SK-N-SH (cell line): ENCODE results near the gene ETV3L. TPM values are rescaled to one million over a fixed set of nuclear protein-coding genes. Genes with fewer than 3 reads are reported as not detected.

Experiments
- CTCF ChIA-PET: fragments of 300-600, 350-600 bp; formaldehyde crosslinking; extraction: SDS; loops from one replicate; lab custom pipeline; 2021; lab: Yijun Ruan, JAX
- POLR2A ChIA-PET: fragments of 350-600 bp; sonication (Branson Sonifier 250); formaldehyde crosslinking; extraction: SDS; loops from one replicate; lab custom pipeline; 2020; ENCODE audit warnings: antibody characterized with exemption, inconsistent platforms; lab: Yijun Ruan, JAX
- DNase-seq: peaks from one replicate; pipeline ENCODE4 v3.0.0; 2012
- H2AFZ ChIP-seq: fragments of 200-600 bp; sonication (generic); 2 replicates; pipeline ENCODE4 v1.8.1; 2016; ENCODE audit warnings: antibody characterized with exemption, mild to moderate bottlenecking, low read depth
- H3F3A ChIP-seq: fragments of 200-600 bp; sonication (generic); replicated peaks from 2 replicates; pipeline ENCODE3; 2016; ENCODE audit warnings: antibody characterized with exemption, mild to moderate bottlenecking; ENCODE audit not compliant: insufficient read depth
- H3K27ac ChIP-seq, 2 experiments: fragments of 200-500 bp in 1 of 2; fragments of 200-600 bp in 1 of 2; sonication (Bioruptor generic) in 1 of 2; sonication (generic), shearing (Covaris generic) in 1 of 2; 2 replicates each; pipeline versions ENCODE4 v1.5.1 to v1.6.1; 2014 to 2016; ENCODE audit warnings: low read depth in 2 of 2, inconsistent platforms in 1 of 2, low read length in 1 of 2, mild to moderate bottlenecking in 1 of 2, mixed read lengths in 1 of 2
- H3K27me3 ChIP-seq: fragments of 200-600 bp; sonication (generic), shearing (Covaris generic); 2 replicates; pipeline ENCODE4 v1.6.1; 2016; ENCODE audit warnings: mixed run types; ENCODE audit not compliant: insufficient read depth
- H3K36me3 ChIP-seq, 2 experiments: fragments of 200-500 bp in 1 of 2; fragments of 200-600 bp in 1 of 2; sonication (Bioruptor generic) in 1 of 2; sonication (generic) in 1 of 2; replicated peaks in 1 of 2; 2 replicates each; pipeline versions ENCODE3 to v1.5.1; 2014 to 2016; ENCODE audit warnings: low read length in 1 of 2, mild to moderate bottlenecking in 1 of 2; ENCODE audit not compliant: insufficient read depth in 2 of 2, control insufficient read depth in 1 of 2
- H3K4me1 ChIP-seq, 2 experiments: fragments of 200-500 bp in 1 of 2; fragments of 200-600 bp in 1 of 2; sonication (Bioruptor generic) in 1 of 2; sonication (generic), shearing (Covaris generic) in 1 of 2; 2 replicates each; pipeline versions ENCODE4 v1.5.1 to v1.6.1; 2014 to 2016; ENCODE audit warnings: low read depth in 1 of 2, low read length in 1 of 2, mixed run types in 1 of 2; ENCODE audit not compliant: insufficient read depth in 2 of 2, control insufficient read depth in 1 of 2
- H3K4me2 ChIP-seq: fragments of 200-600 bp; sonication (generic), shearing (Covaris generic); 2 replicates; pipeline ENCODE4 v1.6.1; 2017; ENCODE audit warnings: mixed run types
- H3K4me3 ChIP-seq, 2 experiments: fragments of 200-500 bp in 1 of 2; fragments of 200-600 bp in 1 of 2; sonication (Bioruptor generic) in 1 of 2; sonication (generic), shearing (Covaris generic) in 1 of 2; 2 replicates each; pipeline versions ENCODE4 v1.5.1 to v1.8.1; 2014 to 2016; ENCODE audit warnings: low read depth in 2 of 2, inconsistent platforms in 1 of 2, low read length in 1 of 2, mild to moderate bottlenecking in 1 of 2, mixed read lengths in 1 of 2, moderate library complexity in 1 of 2
- H3K79me2 ChIP-seq: fragments of 200-600 bp; sonication (generic); 2 replicates; pipeline ENCODE4 v1.8.1; 2017; ENCODE audit warnings: mild to moderate bottlenecking; ENCODE audit not compliant: insufficient read depth
- H3K9ac ChIP-seq: fragments of 200-600 bp; sonication (generic); 2 replicates; pipeline ENCODE4 v1.6.1; 2017; ENCODE audit warnings: mixed run types
- H3K9me2 ChIP-seq: fragments of 200-600 bp; sonication (generic); 2 replicates; pipeline ENCODE4 v1.6.1; 2017; ENCODE audit warnings: mixed run types
- H3K9me3 ChIP-seq: fragments of 200-600 bp; sonication (generic); 2 replicates; pipeline ENCODE4 v1.6.1; 2017; ENCODE audit warnings: mixed run types, mild to moderate bottlenecking, moderate library complexity
- H4K20me1 ChIP-seq: fragments of 200-600 bp; sonication (generic); 2 replicates; pipeline ENCODE4 v1.6.1; 2017; ENCODE audit warnings: mild to moderate bottlenecking, mixed run types; ENCODE audit not compliant: insufficient read depth
- CHD2 ChIP-seq: fragments of 150-350 bp; IDR thresholded peaks from 2 replicates; pipeline ENCODE4 v1.6.1; 2018; ENCODE audit warnings: low read length; ENCODE audit not compliant: partially characterized antibody
- ELF1 ChIP-seq: IDR thresholded peaks from 2 replicates; pipeline ENCODE4 v1.4.0; 2012
- EP300 ChIP-seq, 2 experiments: IDR thresholded peaks; 2 replicates each; pipeline versions ENCODE4 v1.4.0 to v1.6.1; 2012; ENCODE audit warnings: borderline replicate concordance in 1 of 2, low read depth in 1 of 2, low read length in 1 of 2
- EZH2phosphoT487 ChIP-seq: fragments of 200-600 bp; sonication (generic); IDR thresholded peaks from 2 replicates; pipeline ENCODE4 v1.6.1; 2017; ENCODE audit warnings: low read depth, mixed run types, mild to moderate bottlenecking, antibody characterized with exemption, moderate library complexity, borderline replicate concordance
- FOSL2 ChIP-seq: IDR thresholded peaks from 2 replicates; pipeline ENCODE4 v1.4.0; 2012; ENCODE audit warnings: low read depth, mild to moderate bottlenecking, moderate library complexity, borderline replicate concordance
- FOXM1 ChIP-seq: IDR thresholded peaks from 2 replicates; pipeline ENCODE4 v1.4.0; 2012; ENCODE audit warnings: low read depth, mild to moderate bottlenecking
- GABPA ChIP-seq: IDR thresholded peaks from 2 replicates; pipeline ENCODE4 v1.4.0; 2012; ENCODE audit warnings: low read depth, mild to moderate bottlenecking
- GATA2 ChIP-seq: sonication (generic); formaldehyde crosslinking; IDR thresholded peaks from 2 replicates; pipeline ENCODE4 v1.5.0; 2020; ENCODE audit warnings: mild to moderate bottlenecking, missing genetic modification reagents
- NFIC ChIP-seq: IDR thresholded peaks from 2 replicates; pipeline ENCODE4 v1.4.0; 2012; ENCODE audit warnings: borderline replicate concordance
- NRF1 ChIP-seq: IDR thresholded peaks from 2 replicates; pipeline ENCODE4 v1.6.1; 2012; ENCODE audit warnings: low read depth, mild to moderate bottlenecking, low read length
- POLR2AphosphoS5 ChIP-seq: IDR thresholded peaks from 2 replicates; pipeline ENCODE4 v1.6.1; 2012; ENCODE audit warnings: low read depth, low read length
- RAD21 ChIP-seq: IDR thresholded peaks from 2 replicates; pipeline ENCODE4 v1.6.1; 2012; ENCODE audit warnings: mild to moderate bottlenecking, low read length
- RCOR1 ChIP-seq: fragments of 150-350 bp; IDR thresholded peaks from 2 replicates; pipeline ENCODE4 v1.6.1; 2017; ENCODE audit warnings: antibody characterized with exemption, low read length
- RFX5 ChIP-seq: IDR thresholded peaks from 2 replicates; pipeline ENCODE4 v1.6.1; 2012; ENCODE audit warnings: mild to moderate bottlenecking, improper control_type of control experiment, low read length
- SIN3A ChIP-seq: IDR thresholded peaks from 2 replicates; pipeline ENCODE4 v1.6.1; 2012; ENCODE audit warnings: low read depth, mild to moderate bottlenecking, low read length, moderate library complexity, borderline replicate concordance
- SMC3 ChIP-seq: IDR thresholded peaks from 2 replicates; pipeline ENCODE4 v1.6.1; 2012; ENCODE audit warnings: low read depth, low read length, improper control_type of control experiment
- TAF1 ChIP-seq: IDR thresholded peaks from 2 replicates; pipeline ENCODE4 v1.6.1; 2012; ENCODE audit warnings: low read depth, mild to moderate bottlenecking, low read length, moderate library complexity, borderline replicate concordance
- TCF12 ChIP-seq: IDR thresholded peaks from 2 replicates; pipeline ENCODE4 v1.4.0; 2012
- TEAD4 ChIP-seq: IDR thresholded peaks from 2 replicates; pipeline ENCODE4 v1.4.0; 2012; ENCODE audit warnings: mild to moderate bottlenecking, borderline replicate concordance; ENCODE audit not compliant: insufficient read depth
- YY1 ChIP-seq: IDR thresholded peaks from 2 replicates; pipeline ENCODE4 v1.4.0; 2012; ENCODE audit warnings: low read depth, mild to moderate bottlenecking
- WGBS: methylation state at CpG from one replicate; pipeline ENCODE4 v1.1.6; 2017; ENCODE audit warnings: low lambda C conversion rate; 5-methylcytosine and 5-hydroxymethylcytosine counted together
- polyA plus RNA-seq, 3 experiments: library from polyadenylated mRNA; depleted of rRNA; stranded (reverse); fragments of >200 nt; gene quantifications; 2 replicates each; pipeline ENCODE4 v1.2.3, GENCODE V29; 2012
- TF ChIP-seq, protein P1 (sequence below): IDR thresholded peaks from 2 replicates; pipeline ENCODE4 v1.6.1; 2012; ENCODE audit warnings: mild to moderate bottlenecking, low read depth, low read length, moderate library complexity
- TF ChIP-seq, protein P2 (sequence below): IDR thresholded peaks from 2 replicates; pipeline ENCODE4 v1.4.0; 2012; ENCODE audit warnings: low read depth, borderline replicate concordance
- TF ChIP-seq, protein P3 (sequence below): fragments of 150-350 bp; IDR thresholded peaks from 2 replicates; pipeline ENCODE4 v1.6.1; 2016; ENCODE audit warnings: mild to moderate bottlenecking, low read depth, low read length
- TF ChIP-seq, protein P4 (sequence below): fragments of 150-350 bp; IDR thresholded peaks from 2 replicates; pipeline ENCODE4 v1.6.1; 2017; ENCODE audit warnings: antibody characterized with exemption, low read length, low read depth, borderline replicate concordance

The ETV3L gene
- polyA plus RNA-seq, 1 of the 3 experiments (the other 2 are of a cell fraction) = not detected

DNA sequence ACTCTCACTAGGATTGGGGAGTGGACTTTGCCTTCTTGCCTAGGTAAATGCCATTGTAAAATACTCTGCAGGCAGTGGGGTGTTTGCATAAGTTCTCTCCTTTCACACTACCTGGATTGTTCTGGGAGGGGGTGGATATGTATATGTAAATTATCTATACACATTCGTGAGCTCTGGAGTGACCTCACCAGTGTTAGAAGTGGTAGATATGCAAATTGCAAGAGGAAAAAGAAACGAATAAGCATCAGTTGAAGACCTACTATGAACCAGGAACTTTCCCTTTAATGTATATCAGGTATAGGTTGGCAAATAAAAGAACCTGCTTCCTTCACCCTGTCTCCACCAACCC lies 52.6 kb downstream of the ETV3L start:
- CTCF ChIA-PET = interaction anchor here (0.5 to 1.5 kb wide), 2 partner anchors 109 to 1109 kb away, joined by 3 to 6 read pairs; no protein-coding TSS in a partner anchor

DNA sequence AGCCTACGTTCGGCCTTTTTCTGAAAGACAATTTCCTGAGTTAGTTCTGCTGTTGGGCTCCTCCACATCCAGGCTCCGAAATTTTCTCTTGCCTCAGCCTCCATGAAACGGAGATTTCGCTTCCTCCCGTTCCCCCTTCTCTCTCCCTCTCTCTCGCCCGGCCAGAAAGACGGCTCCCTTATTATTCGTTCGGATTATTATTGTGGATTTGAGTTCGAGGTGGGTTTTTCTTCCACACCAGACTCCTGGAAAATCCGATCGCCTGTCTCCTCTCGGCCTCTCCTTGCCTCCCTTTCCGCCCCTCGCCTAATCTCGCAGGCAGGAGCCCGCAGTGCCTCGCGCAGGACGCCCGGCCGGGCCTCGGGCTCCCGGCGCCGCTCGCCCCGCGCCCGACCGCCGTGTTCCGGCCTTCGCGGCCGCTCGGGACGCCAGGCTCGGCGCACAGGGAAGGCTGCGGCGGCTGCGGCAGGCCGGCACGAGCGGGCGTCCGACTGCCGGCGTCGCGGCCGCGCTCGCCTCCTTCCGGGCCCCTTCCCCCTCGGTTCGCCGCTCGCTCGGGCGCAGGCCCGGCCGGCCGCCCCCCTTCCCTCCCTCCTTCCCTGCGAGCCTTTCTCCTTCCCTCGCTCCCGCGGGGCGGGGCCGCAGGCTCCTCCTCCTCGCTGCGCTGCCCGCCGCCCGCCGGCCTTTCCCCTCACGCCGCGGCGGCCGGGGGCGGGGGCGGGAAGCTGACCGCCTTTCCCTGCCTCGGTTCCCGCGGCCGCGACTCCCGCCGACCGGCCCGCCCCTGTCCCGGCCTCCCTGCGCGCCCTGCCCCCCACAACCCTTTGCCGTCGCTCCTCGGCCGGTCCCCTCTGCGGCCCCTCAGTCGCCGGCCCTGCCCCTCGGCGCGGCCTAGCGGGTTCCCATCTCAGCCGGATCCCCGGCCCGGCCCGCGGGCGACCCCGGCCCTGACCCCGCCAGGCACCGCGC lies 54.1 kb downstream of the ETV3L start, which contains the start of gene ARHGEF11:
Gene ARHGEF11 (minus strand): TSS at position 493 of the 969 bp plus-strand sequence. CDS start 1,412 bp downstream, outside the sequence.
- H3K79me2 ChIP-seq = peaks cover 46% of the 10 kb centered on the region
- peaks cover 41% of the 10 kb centered on the region for H4K20me1 ChIP-seq
- peaks cover 9% of the 10 kb centered on the region for H3F3A ChIP-seq
- peak; percentile 97 for DNase-seq
- H3K9ac ChIP-seq = peak within 1 kb of the TSS; percentile 96
- peak within 1 kb of the TSS; percentile 88 for H3K4me2 ChIP-seq
- WGBS = 1% methylated on average over 59 of the region's 120 CpGs
- H3K9me3 ChIP-seq = no peaks in the 10 kb centered on the region
- POLR2A ChIA-PET = interaction anchor here (0.6 kb wide), 2 partner anchors 35 to 82 kb away, joined by 3 read pairs; no protein-coding TSS in a partner anchor
- CTCF ChIA-PET = interaction anchor here (1.5 kb wide), 1 partner anchor 110 kb away, joined by 6 read pairs; no protein-coding TSS in a partner anchor
- peak within 1 kb of the TSS; percentile 93 for H2AFZ ChIP-seq
- H3K9me2 ChIP-seq = no peaks in the 10 kb centered on the region
- H3K4me3 ChIP-seq = peak within 1 kb of the TSS; percentile 66 to 90
- peak within 1 kb of the TSS; percentile 69 to 84 for H3K27ac ChIP-seq
- no peaks in the 10 kb centered on the region for H3K27me3 ChIP-seq
- H3K4me1 ChIP-seq = peaks cover 15 to 30% of the 10 kb centered on the region in 2 experiments
- peaks cover 0 to 10% of the 10 kb centered on the region in 2 experiments for H3K36me3 ChIP-seq
- no peak for TF ChIP-seq CHD2
- TF ChIP-seq EP300 (IDR thresholded peaks at IDR 0.05; ENCODE audit: borderline replicate concordance in 1 of 2, low read depth in 1 of 2, low read length in 1 of 2) = no peak
- TF ChIP-seq POLR2AphosphoS5 = peak; percentile 58; the same call in 1 of the 2 replicates
- TF ChIP-seq TEAD4 = no peak
- no peak for TF ChIP-seq EZH2phosphoT487
- TF ChIP-seq, protein P1, sequence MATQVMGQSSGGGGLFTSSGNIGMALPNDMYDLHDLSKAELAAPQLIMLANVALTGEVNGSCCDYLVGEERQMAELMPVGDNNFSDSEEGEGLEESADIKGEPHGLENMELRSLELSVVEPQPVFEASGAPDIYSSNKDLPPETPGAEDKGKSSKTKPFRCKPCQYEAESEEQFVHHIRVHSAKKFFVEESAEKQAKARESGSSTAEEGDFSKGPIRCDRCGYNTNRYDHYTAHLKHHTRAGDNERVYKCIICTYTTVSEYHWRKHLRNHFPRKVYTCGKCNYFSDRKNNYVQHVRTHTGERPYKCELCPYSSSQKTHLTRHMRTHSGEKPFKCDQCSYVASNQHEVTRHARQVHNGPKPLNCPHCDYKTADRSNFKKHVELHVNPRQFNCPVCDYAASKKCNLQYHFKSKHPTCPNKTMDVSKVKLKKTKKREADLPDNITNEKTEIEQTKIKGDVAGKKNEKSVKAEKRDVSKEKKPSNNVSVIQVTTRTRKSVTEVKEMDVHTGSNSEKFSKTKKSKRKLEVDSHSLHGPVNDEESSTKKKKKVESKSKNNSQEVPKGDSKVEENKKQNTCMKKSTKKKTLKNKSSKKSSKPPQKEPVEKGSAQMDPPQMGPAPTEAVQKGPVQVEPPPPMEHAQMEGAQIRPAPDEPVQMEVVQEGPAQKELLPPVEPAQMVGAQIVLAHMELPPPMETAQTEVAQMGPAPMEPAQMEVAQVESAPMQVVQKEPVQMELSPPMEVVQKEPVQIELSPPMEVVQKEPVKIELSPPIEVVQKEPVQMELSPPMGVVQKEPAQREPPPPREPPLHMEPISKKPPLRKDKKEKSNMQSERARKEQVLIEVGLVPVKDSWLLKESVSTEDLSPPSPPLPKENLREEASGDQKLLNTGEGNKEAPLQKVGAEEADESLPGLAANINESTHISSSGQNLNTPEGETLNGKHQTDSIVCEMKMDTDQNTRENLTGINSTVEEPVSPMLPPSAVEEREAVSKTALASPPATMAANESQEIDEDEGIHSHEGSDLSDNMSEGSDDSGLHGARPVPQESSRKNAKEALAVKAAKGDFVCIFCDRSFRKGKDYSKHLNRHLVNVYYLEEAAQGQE = no peak
- no peak for TF ChIP-seq RFX5
- TF ChIP-seq, protein P2, sequence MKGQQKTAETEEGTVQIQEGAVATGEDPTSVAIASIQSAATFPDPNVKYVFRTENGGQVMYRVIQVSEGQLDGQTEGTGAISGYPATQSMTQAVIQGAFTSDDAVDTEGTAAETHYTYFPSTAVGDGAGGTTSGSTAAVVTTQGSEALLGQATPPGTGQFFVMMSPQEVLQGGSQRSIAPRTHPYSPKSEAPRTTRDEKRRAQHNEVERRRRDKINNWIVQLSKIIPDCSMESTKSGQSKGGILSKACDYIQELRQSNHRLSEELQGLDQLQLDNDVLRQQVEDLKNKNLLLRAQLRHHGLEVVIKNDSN = no peak
- TF ChIP-seq RCOR1 = no peak
- no peak for TF ChIP-seq NFIC
- TF ChIP-seq RAD21 = no peak
- TF ChIP-seq, protein P3, sequence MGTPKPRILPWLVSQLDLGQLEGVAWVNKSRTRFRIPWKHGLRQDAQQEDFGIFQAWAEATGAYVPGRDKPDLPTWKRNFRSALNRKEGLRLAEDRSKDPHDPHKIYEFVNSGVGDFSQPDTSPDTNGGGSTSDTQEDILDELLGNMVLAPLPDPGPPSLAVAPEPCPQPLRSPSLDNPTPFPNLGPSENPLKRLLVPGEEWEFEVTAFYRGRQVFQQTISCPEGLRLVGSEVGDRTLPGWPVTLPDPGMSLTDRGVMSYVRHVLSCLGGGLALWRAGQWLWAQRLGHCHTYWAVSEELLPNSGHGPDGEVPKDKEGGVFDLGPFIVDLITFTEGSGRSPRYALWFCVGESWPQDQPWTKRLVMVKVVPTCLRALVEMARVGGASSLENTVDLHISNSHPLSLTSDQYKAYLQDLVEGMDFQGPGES = no peak

More for the DNA sequence above, 52.6 kb downstream of the ETV3L start:
- H3K4me1 ChIP-seq = peaks cover 15 to 26% of the 10 kb centered on the region in 2 experiments
- TF ChIP-seq GABPA (no peak), RAD21 (no peak), GATA2 (no peak), FOXM1 (no peak), ELF1 (no peak), YY1 (no peak), NRF1 (no peak), TCF12 (no peak), EZH2phosphoT487 (no peak), TAF1 (no peak), SMC3 (no peak), FOSL2 (no peak), SIN3A (no peak)
- TF ChIP-seq, protein P4, sequence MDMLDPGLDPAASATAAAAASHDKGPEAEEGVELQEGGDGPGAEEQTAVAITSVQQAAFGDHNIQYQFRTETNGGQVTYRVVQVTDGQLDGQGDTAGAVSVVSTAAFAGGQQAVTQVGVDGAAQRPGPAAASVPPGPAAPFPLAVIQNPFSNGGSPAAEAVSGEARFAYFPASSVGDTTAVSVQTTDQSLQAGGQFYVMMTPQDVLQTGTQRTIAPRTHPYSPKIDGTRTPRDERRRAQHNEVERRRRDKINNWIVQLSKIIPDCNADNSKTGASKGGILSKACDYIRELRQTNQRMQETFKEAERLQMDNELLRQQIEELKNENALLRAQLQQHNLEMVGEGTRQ = no peak
- H3K27ac ChIP-seq = no peak overlapping the region
- H3K4me3 ChIP-seq = no peak overlapping the region
- peaks cover 9% of the 10 kb centered on the region for H3F3A ChIP-seq
- POLR2A ChIA-PET = no interaction called here
- 77% methylated on average over 2 of the region's 2 CpGs for WGBS
- no peak overlapping the region for H3K9ac ChIP-seq
- H3K9me3 ChIP-seq = no peaks in the 10 kb centered on the region
- H4K20me1 ChIP-seq = peaks cover 26% of the 10 kb centered on the region
- no peak overlapping the region for H3K4me2 ChIP-seq
- H3K36me3 ChIP-seq = peaks cover 0 to 4% of the 10 kb centered on the region in 2 experiments
- no peaks in the 10 kb centered on the region for H3K9me2 ChIP-seq
- no peak for DNase-seq
- peaks cover 32% of the 10 kb centered on the region for H3K79me2 ChIP-seq
- H2AFZ ChIP-seq = no peak overlapping the region
- H3K27me3 ChIP-seq = no peaks in the 10 kb centered on the region
